ENCODE measurements around the gene GAB2.

Gene GAB2

DNA sequence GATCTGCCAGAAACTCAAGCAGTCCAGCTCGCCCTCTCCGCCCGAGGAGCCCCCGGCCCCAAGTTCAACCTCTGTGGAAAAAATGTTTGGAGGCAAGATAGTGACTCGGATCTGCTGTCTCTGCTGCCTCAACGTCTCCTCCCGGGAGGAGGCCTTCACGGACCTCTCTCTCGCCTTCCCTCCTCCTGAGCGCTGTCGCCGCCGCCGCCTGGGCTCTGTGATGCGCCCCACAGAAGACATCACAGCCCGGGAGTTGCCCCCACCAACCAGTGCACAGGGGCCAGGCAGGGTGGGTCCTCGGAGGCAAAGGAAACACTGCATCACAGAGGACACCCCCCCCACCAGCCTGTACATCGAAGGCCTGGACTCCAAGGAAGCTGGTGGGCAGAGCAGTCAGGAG is 208.1 kb downstream of the GAB2 start:
- no peak for TF ChIP-seq CTCF (IDR thresholded peaks at IDR 0.05; ENCODE audit: extremely low read depth, insufficient read depth, missing control alignments)
- in situ Hi-C loops (cut with MboI; ENCODE audit: low pct_unique_long_range_greater_than_20kb, low sequenced_read_pairs, unreplicated experiment): no loop called here
- no peak for DNase-seq (ENCODE audit: low spot score)

GRCh38 chr11:78208257-78209165 is 209.1 kb downstream of the GAB2 start:
- in situ Hi-C loops (cut with MboI; ENCODE audit: low pct_unique_long_range_greater_than_20kb, low sequenced_read_pairs, unreplicated experiment): no loop called here
- no peak for TF ChIP-seq CTCF (IDR thresholded peaks at IDR 0.05; ENCODE audit: extremely low read depth, insufficient read depth, missing control alignments)
- no peak for DNase-seq (ENCODE audit: low spot score)

GRCh38 chr11:78207532-78208256 is 209.9 kb downstream of the GAB2 start:
- in situ Hi-C loops (cut with MboI; ENCODE audit: low pct_unique_long_range_greater_than_20kb, low sequenced_read_pairs, unreplicated experiment): no loop called here
- no peak for DNase-seq (ENCODE audit: low spot score)
- TF ChIP-seq CTCF (IDR thresholded peaks at IDR 0.05; ENCODE audit: extremely low read depth, insufficient read depth, missing control alignments): no peak

GRCh38 chr11:78205691-78206090 is 211.9 kb downstream of the GAB2 start:
- in situ Hi-C loops (cut with MboI; ENCODE audit: low pct_unique_long_range_greater_than_20kb, low sequenced_read_pairs, unreplicated experiment): no loop called here

GRCh38 chr11:78205256-78205655 is 212.4 kb downstream of the GAB2 start:
- no peak for DNase-seq (ENCODE audit: low spot score)
- no peak for TF ChIP-seq CTCF (IDR thresholded peaks at IDR 0.05; ENCODE audit: extremely low read depth, insufficient read depth, missing control alignments)
- in situ Hi-C loops (cut with MboI; ENCODE audit: low pct_unique_long_range_greater_than_20kb, low sequenced_read_pairs, unreplicated experiment): no loop called here

More at GRCh38 chr11:78205691-78206090, 211.9 kb downstream of the GAB2 start:
- no peak for TF ChIP-seq CTCF (IDR thresholded peaks at IDR 0.05; ENCODE audit: extremely low read depth, insufficient read depth, missing control alignments)
- no peak for DNase-seq (ENCODE audit: low spot score)

- TF ChIP-seq CTCF (IDR thresholded peaks at IDR 0.05; ENCODE audit: extremely low read depth, insufficient read depth, missing control alignments): no peak
- DNase-seq (ENCODE audit: low spot score): no peak
- in situ Hi-C loops (cut with MboI; ENCODE audit: low pct_unique_long_range_greater_than_20kb, low sequenced_read_pairs, unreplicated experiment): no loop called here
Observed at GRCh38 chr11:78203184-78203583, 214.4 kb downstream of the GAB2 start.

All from GM13977 (cell line).